Smooth muscle cell (in vitro differentiated cells): ENCODE measurements around the gene ADD3. TPM values are rescaled to one million over a fixed set of nuclear protein-coding genes. Genes with fewer than 3 reads are reported as not detected.

Experiments
- DNase-seq: peaks from one replicate; lab custom pipeline; 2025; ENCODE audit not compliant: unreplicated experiment; lab: John Stamatoyannopoulos, UW
- H2AFZ ChIP-seq: fragments of 200-600 bp; sonication (generic); 2 replicates; pipeline ENCODE4 v1.6.0; 2016; ENCODE audit warnings: antibody characterized with exemption, low read depth, mild to moderate bottlenecking
- H3F3A ChIP-seq: fragments of 200-600 bp; sonication (generic); 2 replicates; pipeline ENCODE4 v1.6.0; 2017; ENCODE audit warnings: antibody characterized with exemption, low read depth
- H3K27ac ChIP-seq: fragments of 200-600 bp; sonication (generic); 2 replicates; pipeline ENCODE4 v1.5.1; 2016; ENCODE audit warnings: low read depth, mild to moderate bottlenecking
- H3K27me3 ChIP-seq: fragments of 200-600 bp; sonication (generic); 2 replicates; pipeline ENCODE4 v1.6.1; 2016; ENCODE audit warnings: low read depth, mild to moderate bottlenecking
- H3K36me3 ChIP-seq: fragments of 200-600 bp; sonication (generic); 2 replicates; pipeline ENCODE4 v1.5.1; 2016; ENCODE audit warnings: low read depth
- H3K4me1 ChIP-seq: fragments of 200-600 bp; sonication (generic); 2 replicates; pipeline ENCODE4 v1.5.1; 2016; ENCODE audit warnings: low read depth
- H3K4me2 ChIP-seq: fragments of 200-600 bp; sonication (generic); 2 replicates; pipeline ENCODE4 v1.6.0; 2016; ENCODE audit warnings: mild to moderate bottlenecking
- H3K4me3 ChIP-seq: fragments of 200-600 bp; sonication (generic); 2 replicates; pipeline ENCODE4 v1.5.1; 2016; ENCODE audit warnings: mild to moderate bottlenecking
- H3K79me2 ChIP-seq: fragments of 200-600 bp; sonication (generic); 2 replicates; pipeline ENCODE4 v1.6.0; 2016; ENCODE audit warnings: low read depth, mild to moderate bottlenecking
- H3K9ac ChIP-seq: fragments of 200-600 bp; sonication (generic); 2 replicates; pipeline ENCODE4 v1.6.0; 2016; ENCODE audit warnings: low read depth
- H3K9me3 ChIP-seq: fragments of 200-600 bp; sonication (generic); replicated peaks from 2 replicates; pipeline ENCODE4 v1.5.1; 2016; ENCODE audit warnings: low read depth
- H4K20me1 ChIP-seq: fragments of 200-600 bp; sonication (generic); 2 replicates; pipeline ENCODE4 v1.6.0; 2016; ENCODE audit warnings: low read depth
- CTCF ChIP-seq: fragments of 200-600 bp; sonication (generic); IDR thresholded peaks from 2 replicates; pipeline ENCODE4 v1.5.1; 2017; ENCODE audit warnings: borderline replicate concordance, mild to moderate bottlenecking, antibody characterized with exemption; ENCODE audit not compliant: insufficient read depth, poor library complexity, severe bottlenecking
- WGBS: methylation state at CpG from one replicate; pipeline ENCODE4 v1.1.7; 2016; ENCODE audit warnings: low lambda C conversion rate; 5-methylcytosine and 5-hydroxymethylcytosine counted together
- polyA plus RNA-seq: library from polyadenylated mRNA; unstranded; fragments of >200 nt; fragmentation: Nextera tagmentation; extraction: Ambion mirVana; gene quantifications from 2 replicates; pipeline ENCODE4 v1.2.1, GENCODE V29; 2016
- total RNA-seq: library from RNA; depleted of rRNA; stranded (reverse); fragments of >200 nt; gene quantifications from 2 replicates; pipeline ENCODE4 v1.2.3, GENCODE V29; 2014

ADD3 gene
- total and polyA plus RNA-seq, 2 experiments from 2014 or later, result 75.0 to 155 TPM

DNA sequence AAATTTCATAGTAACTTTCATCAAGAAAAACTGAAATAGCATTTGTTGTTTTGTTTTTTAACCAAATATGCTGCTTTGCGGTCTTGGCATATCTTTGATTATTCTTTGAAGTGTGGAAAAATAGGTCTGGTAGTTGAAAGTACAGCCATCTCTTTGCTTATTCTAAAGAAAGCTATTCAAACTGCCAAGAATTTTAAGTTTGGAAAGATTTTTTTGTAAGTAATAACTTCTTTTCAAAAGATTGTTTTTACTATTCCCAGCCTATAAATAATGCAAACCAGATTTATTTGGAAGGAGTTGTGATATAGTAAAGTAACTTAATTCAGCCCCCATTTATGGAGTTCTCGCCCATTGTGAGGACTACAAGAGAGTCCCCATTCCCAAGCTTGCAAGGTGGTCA, 87.0 kb downstream of the ADD3 start:
- 100% methylated on average over 2 of the region's 2 CpGs for WGBS
- no peaks in the 10 kb centered on the region for H3K9me3 ChIP-seq

DNA sequence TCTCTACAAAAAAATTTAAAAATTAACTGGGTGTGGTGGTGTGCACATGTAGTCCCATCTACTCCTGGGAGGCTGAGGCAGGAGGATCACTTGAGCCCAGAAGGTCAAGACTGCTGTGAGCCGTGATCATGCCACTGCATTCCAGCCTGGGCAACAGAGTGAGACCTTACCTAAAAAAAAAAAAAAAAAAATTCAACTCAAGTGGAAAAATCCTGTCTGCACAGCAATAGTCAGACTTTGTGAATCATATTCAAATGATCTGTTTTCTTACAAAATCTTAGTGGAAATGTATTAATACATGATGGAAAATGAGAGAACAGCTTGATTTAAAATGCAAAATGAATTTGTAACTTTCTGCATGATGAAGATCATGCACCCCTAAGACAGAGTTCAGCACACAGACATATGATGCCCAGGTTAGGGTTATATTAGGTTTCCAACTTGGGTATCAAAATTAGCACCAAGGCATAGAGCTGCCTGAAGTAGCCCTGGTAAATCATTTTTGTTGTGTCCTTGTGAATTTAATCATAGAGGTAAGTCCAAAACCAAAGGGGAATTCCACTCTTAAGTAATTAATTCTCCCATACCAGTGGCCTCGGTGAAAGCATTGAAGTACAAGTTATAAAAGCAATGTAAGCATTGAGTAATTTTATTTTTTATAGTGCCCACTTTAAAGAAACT, 93.8 kb downstream of the ADD3 start:
- Histone ChIP-seq H3K27ac (no peak overlapping the region), H3K4me1 (no peaks in the 10 kb centered on the region), H3K79me2 (peaks cover 36% of the 10 kb centered on the region), H3K4me3 (no peak overlapping the region), H3K36me3 (no peaks in the 10 kb centered on the region), H3K9ac (no peak overlapping the region), H3K4me2 (no peak overlapping the region), H3F3A (peaks cover 4% of the 10 kb centered on the region), H4K20me1 (peaks cover 54% of the 10 kb centered on the region), H3K27me3 (no peaks in the 10 kb centered on the region), H3K9me3 (no peaks in the 10 kb centered on the region), H2AFZ (no peak overlapping the region)
- TF ChIP-seq CTCF, result no peak
- 90% methylated on average over 2 of the region's 2 CpGs for WGBS
- no peak for DNase-seq

More for the DNA sequence above, 87.0 kb downstream of the ADD3 start:
- H3K4me3 ChIP-seq, result no peak overlapping the region
- H3K9ac ChIP-seq, result no peak overlapping the region
- DNase-seq, result no peak
- H3F3A ChIP-seq, result no peaks in the 10 kb centered on the region
- H2AFZ ChIP-seq, result no peak overlapping the region
- H3K27me3 ChIP-seq, result no peaks in the 10 kb centered on the region
- H3K36me3 ChIP-seq, result no peaks in the 10 kb centered on the region
- peaks cover 91% of the 10 kb centered on the region for H4K20me1 ChIP-seq
- H3K4me1 ChIP-seq, result no peaks in the 10 kb centered on the region
- no peak for TF ChIP-seq CTCF
- no peak overlapping the region for H3K27ac ChIP-seq
- H3K4me2 ChIP-seq, result no peak overlapping the region
- peaks cover 76% of the 10 kb centered on the region for H3K79me2 ChIP-seq

DNA sequence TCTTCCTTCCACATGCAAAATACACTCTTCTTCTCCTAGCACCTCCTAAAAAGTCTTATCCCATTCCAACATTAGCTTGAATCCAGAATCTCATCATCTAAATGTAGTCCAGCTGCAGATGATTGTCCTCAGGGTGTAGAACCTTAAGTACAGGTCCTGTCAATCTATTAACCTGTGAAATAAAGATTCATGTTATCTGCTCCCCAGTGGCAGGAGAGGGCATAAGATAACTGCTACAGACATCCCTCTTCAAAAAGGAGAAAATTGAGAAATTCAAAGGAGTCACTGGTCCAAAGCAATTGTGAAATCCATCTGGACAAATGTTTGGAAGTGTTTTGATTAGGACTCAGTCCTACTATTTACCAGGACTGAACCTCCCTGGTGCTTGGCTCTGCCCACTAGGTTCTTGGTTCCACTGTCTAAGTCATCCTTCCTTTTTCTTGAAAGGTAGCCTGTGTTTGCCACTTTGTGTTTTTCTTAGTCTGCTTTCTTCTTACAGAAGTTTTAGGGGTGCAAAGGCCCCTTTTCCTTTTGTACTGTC, 96.2 kb downstream of the ADD3 start:
- Histone ChIP-seq H4K20me1 (peaks cover 56% of the 10 kb centered on the region), H3K9me3 (no peaks in the 10 kb centered on the region), H3K27ac (no peak overlapping the region), H3K4me1 (peaks cover 5% of the 10 kb centered on the region), H3K9ac (no peak overlapping the region), H3K36me3 (no peaks in the 10 kb centered on the region), H3F3A (peaks cover 4% of the 10 kb centered on the region), H3K79me2 (peaks cover 23% of the 10 kb centered on the region), H2AFZ (no peak overlapping the region), H3K4me3 (no peak overlapping the region), H3K4me2 (no peak overlapping the region), H3K27me3 (no peaks in the 10 kb centered on the region)
- no peak for TF ChIP-seq CTCF
- no peak for DNase-seq

DNA sequence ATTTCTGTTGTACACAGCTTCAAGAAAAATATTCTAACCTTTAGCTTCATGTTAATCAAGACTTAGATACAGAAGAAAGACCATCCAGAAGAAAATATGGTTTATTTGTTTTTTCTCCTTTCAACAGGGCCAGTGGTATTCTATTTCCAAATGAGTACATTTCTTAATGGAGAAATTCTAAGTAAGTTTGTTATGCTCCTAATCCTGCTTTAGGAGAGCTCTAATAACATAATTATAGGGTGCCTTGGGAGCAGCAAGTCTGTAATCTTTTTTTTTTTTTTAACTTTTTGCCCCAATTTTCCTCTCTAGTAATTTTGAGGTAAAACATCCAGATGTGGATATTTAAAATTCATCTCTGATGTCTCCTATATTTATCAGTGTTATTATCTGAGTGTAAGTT, 98.1 kb downstream of the ADD3 start:
- Histone ChIP-seq H3F3A (peaks cover 4% of the 10 kb centered on the region), H3K9me3 (no peaks in the 10 kb centered on the region), H2AFZ (no peak overlapping the region), H3K4me1 (peaks cover 5% of the 10 kb centered on the region), H3K27ac (no peak overlapping the region), H4K20me1 (peaks cover 59% of the 10 kb centered on the region), H3K36me3 (no peaks in the 10 kb centered on the region), H3K27me3 (no peaks in the 10 kb centered on the region), H3K4me3 (no peak overlapping the region), H3K4me2 (no peak overlapping the region), H3K79me2 (peaks cover 15% of the 10 kb centered on the region), H3K9ac (no peak overlapping the region)
- no peak for TF ChIP-seq CTCF
- no peak for DNase-seq
